ENCODE data around the gene WDTC1.

WDTC1 gene

GRCh38 chr1:27357281-27358037 lies 123.0 kb downstream of the WDTC1 start:
- H3K27me3 ChIP-seq (ENCODE audit: insufficient read depth, low read length), result peaks cover 47% of the 10 kb centered on the region
- H3K4me1 ChIP-seq (ENCODE audit: insufficient read depth, low read length), result 0 out of 2 replicates have a peak, but pooled peaks cover 3% of the 10 kb centered on the region
- H3K4me3 ChIP-seq (ENCODE audit: low read length), result 0 out of 2 replicates have a peak overlapping the region, but pooled peaks have one; percentile 5
- 29% methylated on average over 40 of the region's 40 CpGs for WGBS
- no peaks in the 10 kb centered on the region for H3K9me3 ChIP-seq (ENCODE audit: insufficient read depth, low read depth, low read length)
- no peak overlapping the region for H3K9ac ChIP-seq (ENCODE audit: low read depth, low read length)
- no peaks in the 10 kb centered on the region; the same call in 1 of the 2 replicates for H3K36me3 ChIP-seq (ENCODE audit: insufficient read depth, low read length)
- no peak overlapping the region for H3K27ac ChIP-seq (ENCODE audit: low read depth, low read length)

Measured in HUES64 (cell line).